Middle frontal gyrus (tissue), 1 donor: ENCODE data around the gene PRKAR1B.
A peak's percentile ranks its signal among the peaks of the same experiment; 100 is the strongest.
"Not testable (repeated sequence)": the region's sequence is repeated elsewhere in the genome, so short reads cannot be mapped to it uniquely, and the experiment has no call there.

ENCODE experiments used
- DNase-seq: peaks from one replicate; pipeline ENCODE4 v3.0.0-alpha.2; 2015; ENCODE audit warnings: low spot score; ENCODE audit errors: extremely low spot score

PRKAR1B gene

GRCh38 chr7:670501-671390 lies 56.3 kb downstream of the PRKAR1B start:
- no peak for DNase-seq

DNA sequence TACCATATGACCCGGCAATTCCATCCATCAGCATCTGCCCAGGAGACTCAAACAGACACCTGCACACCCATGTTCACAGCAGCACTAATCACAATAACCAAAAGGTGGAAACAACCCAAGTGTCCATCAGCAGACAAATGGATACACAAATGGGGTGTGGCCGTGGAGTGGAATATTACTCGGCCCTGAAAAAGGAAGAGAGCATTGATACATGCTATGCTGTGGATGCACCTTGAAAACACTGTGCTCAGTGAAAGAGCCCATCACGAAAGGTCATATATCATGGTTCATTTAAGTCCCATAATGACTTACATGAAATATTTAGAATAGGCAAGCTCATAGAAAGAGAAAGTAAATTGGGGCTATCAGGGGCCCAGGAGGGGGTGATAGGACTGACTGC lies 58.1 kb downstream of the PRKAR1B start:
- DNase-seq = no peak

- no peak for DNase-seq
These were observed 58.7 kb downstream of the PRKAR1B start for GRCh38 chr7:668139-668931.

- DNase-seq = no peak
These were observed 60.4 kb downstream of the PRKAR1B start for GRCh38 chr7:666454-667292.

DNA sequence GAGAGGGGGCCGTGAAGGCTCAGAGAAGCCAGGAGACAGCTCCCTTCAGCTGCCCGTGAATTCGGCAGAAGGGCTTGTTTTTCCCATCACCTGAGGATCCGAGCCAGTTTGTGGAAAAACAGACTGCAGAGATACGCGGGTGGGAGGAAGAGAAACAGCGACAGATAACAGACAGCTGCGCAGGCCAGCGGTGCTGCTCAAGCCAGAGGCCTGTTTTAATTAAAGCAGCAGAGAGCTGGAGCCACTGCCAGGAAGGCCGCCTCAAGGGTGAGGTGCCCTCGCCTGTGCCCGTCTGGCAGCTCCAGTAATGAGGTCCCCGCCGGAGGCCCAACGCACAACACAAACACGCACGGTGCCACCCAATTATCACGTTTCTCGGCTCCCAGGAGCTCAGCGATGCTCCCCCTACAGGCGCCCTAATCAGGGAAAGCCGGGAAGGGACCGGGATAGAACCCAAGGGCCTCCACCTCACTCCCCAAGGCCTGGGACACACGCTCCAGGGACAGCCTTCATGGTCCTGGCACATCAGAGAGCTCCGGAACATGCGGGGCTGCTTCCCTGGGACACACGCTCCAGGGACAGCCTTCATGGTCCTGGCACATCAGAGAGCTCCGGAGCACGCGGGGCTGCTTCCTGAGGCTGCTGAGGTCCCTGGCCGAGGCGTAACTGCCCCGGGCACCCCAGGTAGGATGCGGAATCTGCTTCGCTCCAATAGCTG lies 61.2 kb downstream of the PRKAR1B start:
- peak; percentile 5 for DNase-seq

DNA sequence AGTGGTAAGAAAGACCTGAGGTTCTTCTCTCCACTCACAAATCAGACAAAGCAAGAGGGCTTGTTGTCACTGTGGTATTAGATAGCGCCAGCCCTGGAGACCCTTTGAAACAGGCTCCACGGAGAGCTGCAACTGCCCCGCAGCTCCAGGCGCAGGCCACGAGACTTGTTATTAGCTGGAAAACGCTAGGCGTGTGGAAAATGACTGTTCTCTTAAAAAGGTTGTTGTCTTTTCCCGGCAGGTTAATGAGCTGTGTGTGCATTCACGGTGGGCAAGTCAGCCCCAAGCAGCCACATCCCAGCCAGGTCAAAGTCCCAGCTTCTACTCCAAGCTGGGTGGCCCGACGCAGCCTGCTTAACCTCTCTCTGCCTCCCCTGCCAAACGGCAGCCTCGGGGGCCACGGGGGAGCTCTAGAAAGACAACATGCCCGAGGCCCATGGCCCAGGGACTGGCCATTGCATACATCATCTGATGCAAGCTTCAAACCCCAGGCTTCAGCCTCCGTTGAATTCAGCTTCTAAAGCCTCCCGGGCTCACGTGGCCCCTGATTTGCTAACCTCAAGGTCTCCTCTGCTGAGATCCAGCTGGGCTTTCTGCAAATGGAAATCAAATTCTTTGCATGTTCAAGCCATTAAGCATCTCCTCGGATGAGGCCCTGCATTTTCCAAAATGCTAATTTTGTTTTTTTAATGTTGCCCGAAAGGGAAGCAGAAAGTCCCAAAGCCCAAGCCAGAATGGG lies 61.9 kb downstream of the PRKAR1B start:
- no peak for DNase-seq

- no peak for DNase-seq
These were observed 62.7 kb downstream of the PRKAR1B start for GRCh38 chr7:664402-664775.

DNA sequence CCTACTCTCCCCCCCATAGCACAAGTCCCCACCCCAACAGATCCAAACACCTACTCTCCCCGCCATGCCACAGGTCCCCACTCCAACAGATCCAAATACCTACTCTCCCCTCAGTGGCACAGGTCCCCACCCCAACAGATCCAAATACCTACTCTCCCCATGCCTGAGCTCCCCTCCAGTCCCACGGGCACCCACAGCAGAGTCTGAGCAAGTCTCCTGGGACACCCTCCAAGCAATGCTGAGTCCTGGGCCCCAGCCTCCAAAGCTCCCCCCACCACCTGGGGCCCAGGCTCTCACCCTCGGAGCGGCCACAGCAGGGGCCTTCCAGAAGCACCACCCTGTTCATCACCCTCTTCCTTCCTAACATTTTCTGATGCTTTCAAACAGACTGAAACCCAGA lies 64.5 kb downstream of the PRKAR1B start:
- DNase-seq = no peak

DNA sequence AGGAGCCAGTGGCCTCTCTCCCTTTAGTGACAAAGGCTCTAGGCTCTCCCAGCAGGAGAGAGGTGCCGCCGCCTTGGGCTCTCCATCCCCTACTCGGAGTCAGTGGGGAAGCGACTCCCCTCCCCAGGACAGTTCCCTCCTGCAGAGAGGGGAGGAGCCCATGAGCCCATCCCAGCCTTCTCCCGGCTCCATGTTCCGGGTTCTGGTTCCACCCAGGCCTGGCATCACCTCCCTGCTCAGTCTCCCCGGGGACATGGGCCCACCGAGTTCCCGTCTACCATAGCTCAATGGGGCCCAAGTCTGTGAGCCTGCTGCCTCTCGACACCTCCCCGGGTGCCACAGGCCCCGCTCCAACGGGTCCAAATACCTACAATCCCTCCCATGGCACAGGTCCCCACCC lies 67.1 kb downstream of the PRKAR1B start:
- DNase-seq = no peak

DNA sequence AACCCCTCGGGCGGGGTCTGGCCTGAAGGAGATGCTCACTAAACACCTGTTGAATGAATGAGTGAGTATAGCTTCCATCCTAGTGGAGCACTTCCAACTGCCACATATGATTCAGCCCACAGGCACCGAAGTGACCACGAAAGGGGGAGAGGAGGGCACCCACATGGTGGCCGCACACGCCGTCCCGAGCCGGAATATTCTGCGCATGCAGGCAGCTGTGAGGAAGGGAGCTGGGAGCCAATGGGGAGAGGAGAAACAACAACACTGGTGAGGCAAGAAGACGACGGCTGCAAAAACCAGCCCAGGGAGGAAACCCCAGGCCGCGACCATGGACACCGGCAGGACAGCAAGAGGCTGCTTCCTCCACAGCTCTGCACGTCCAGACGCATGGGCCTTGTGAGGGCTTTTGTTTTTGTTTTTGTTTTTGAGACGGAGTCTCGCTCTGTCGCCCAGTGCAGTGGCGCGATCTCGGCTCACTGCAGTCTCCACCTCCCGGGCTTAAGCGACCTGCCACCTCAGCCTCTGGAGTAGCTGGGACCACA lies 67.7 kb downstream of the PRKAR1B start:
- DNase-seq = no peak

DNA sequence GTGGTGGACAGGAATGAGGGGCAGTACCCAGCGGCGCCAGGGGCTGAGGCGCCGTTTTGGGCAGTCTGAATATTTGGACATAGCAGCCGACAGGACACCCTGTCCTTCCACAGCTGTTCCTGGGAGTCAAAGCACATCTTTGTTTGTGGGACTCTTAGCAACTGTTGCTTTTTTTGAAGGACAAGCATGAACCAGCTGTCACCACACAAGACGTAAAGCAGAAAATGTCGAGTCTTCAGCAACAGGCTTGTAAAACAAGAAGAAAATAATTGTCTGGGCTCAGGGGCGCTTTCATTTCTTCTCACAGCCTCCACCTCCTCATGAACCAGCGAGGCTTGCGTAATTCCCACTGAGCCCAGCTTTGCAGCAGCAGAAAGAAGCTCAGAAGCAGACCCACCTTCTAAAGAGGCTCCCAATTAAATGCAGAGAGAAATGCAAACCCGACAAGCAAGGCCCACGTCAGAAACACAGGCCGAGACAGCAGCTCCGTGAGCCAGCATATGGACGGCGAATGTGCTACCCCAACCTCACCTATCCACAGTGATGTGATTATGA lies 69.4 kb downstream of the PRKAR1B start:
- DNase-seq = peak; percentile 24

DNA sequence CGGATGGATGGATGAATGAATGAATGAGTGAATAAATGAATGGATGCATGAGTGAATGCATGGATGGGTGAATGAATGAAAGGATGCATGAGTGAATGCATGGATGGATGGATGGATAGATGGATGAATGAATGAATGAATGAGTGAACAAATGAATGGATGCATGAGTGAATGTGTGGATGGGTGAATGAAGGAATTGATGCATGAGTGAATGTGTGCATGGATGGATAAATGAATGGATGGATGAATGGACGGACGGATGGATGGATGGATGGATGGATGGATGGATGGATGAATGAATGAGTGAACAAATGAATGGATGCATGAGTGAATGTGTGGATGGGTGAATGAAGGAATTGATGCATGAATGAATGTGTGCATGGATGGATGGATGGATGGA lies 70.1 kb downstream of the PRKAR1B start:
- not testable (repeated sequence) for DNase-seq

DNA sequence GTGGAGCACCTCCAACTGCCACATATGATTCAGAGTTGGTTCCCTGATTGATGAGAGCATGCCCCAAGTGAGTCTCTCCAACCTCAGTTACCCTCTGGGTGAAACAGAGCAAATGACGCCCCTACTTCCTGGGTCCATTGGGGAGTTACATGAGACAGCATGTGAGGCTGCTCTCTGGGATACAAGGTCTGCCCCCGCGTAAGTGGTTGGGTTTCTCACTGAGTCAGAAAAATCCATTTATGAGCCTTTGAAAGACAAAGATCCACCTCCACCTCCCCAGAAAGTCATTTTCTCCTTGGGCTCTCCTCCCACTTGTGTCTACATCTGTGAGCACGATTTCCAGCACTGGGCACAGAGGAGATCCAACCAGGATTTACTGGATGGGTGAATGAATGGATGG lies 71.3 kb downstream of the PRKAR1B start:
- DNase-seq = no peak

GRCh38 chr7:653829-654764 lies 73.0 kb downstream of the PRKAR1B start:
- DNase-seq = no peak

DNA sequence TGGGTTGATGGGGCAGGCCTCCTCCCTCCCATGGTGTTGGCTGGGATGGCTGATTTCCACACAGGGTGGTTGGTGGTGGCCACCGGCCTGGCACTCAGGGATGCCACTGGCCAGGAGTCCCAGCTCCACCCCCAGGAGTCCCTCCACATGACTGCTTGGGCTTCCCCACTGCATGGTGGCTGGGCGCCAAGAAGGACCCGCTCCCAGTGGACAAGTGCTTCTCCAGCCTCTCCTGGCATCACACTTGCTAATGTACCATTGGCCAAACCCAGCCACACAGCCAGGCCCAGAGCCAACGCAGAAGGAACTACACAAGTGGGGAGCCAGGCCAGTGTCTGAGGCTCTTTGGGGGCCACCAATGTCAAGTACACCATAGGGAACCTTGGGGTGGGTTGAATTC lies 74.2 kb downstream of the PRKAR1B start:
- DNase-seq = no peak

GRCh38 chr7:652167-652566 lies 74.9 kb downstream of the PRKAR1B start:
- DNase-seq = not testable (repeated sequence)

GRCh38 chr7:651032-651728 lies 75.9 kb downstream of the PRKAR1B start:
- DNase-seq = no peak
